GM19035 (cell line): ENCODE measurements around the gene ST8SIA5.

ENCODE experiments used
- ATAC-seq: cut with Tn5 transposase; IDR thresholded peaks from one replicate; pipeline ENCODE4 v1.9.1; 2021; ENCODE audit not compliant: unreplicated experiment

The ST8SIA5 gene

DNA sequence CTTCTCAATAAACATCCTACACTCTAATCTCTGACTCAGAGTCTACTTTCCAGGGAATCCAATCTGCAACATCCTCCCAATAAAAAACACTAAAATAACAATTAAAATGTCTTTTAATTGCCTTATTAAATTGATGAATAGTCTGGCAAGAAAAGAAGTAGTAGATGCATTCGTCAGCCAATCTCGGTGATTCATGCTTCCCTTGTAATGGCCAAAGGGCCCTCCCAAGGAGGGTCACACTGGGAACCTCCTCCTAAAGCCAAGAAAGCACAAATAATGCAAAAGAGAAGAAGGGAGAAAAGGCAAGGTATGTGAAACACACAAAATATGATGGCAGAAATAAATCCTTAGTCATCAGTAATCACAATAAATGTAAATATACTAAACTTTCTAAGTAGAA lies 16.8 kb downstream of the ST8SIA5 start:
- no peak for ATAC-seq

DNA sequence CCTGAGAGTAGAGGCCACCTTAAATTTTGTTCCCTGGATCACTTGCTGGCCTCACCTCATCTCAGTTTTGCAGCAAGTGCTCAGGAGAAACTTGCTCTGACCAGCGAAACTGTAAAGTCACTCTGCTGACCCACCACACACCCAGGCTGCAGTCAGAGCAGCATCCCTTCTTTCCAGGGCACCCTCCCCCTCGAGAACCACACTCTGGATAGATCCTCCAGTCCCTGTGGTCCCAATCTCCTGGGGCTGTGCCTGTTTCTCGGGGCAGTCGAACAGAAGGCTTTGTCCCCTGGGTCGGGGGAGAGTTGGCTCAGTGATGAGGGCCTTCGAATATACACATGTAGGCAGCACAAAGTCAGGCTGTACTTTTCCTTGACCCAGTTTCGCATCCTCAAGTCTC lies 18.4 kb downstream of the ST8SIA5 start:
- no peak for ATAC-seq

DNA sequence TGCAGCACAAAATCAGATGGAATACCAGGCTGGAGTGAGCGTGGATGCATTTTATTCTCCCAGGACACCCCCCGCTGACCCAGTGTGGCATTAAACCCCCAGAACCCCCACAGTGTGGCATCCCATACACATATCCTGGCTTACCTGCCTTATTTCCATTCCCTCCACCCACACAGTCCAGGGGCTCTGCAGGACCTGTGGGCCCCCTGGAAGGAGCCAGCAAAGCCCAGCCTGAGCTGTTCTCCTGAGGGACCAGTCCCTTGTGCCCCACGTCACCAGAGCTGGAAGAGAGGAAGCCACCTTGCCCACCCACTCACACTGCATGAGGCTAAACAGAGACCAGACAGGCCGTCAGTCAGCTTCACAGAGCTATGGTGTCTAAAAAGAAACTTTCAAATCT lies 20.1 kb downstream of the ST8SIA5 start:
- ATAC-seq, result no peak

DNA sequence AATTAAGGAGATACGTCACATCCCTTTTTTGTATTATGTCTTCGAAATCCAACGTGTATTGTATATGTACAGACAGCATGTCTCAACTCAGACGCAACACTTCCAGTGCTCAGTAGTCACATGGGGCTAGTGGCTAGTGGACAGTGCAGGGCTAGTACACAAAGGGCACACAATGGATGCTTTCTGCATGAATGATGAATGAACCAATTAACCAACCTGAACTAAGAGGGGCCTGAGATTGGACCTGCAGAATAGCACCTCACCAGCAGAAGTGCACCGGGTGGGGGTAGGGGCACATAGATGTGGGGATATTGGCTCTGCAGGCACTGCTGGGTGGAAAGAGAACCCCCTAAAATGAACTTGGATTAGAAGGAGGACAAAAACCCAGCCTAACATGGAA lies 20.7 kb downstream of the ST8SIA5 start:
- ATAC-seq, result no peak

DNA sequence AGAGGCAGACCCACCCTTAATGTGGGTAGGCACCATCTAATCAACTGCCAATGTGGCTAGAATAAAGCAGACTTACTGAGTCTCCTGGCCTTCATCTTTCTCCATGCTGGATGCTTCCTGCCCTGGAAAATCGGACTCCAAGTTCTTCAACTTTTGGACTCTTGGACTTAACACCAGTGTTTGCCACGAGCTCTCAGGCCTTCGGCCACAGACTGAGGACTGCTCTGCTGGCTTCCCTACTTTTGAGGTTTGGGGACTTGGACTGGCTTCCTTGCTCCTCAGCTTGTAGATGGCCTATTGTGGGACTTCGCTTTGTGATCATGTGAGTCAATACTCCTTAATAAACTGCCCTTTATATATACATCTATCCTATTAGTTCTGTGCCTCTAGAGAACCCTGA lies 21.9 kb downstream of the ST8SIA5 start:
- ATAC-seq, result no peak

DNA sequence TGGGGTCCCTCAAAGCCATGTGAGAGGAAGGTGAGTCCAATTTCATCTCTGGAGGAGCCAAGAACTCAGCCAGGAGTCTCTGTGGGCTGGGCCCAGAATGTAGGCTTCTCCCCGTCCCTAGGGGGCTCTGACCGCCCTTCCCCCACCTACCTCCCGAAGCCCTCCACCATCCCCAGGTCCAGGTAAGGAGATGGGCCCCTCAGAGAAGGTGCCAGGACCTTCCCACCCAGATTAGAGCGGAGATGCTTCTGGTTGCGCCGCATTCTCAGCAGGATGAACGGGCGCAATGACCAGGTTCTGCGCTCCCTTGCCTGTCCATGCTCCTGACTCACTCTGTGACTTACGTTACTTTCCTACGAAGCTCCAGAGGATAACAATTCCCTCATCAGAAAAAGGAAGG lies 23.0 kb downstream of the ST8SIA5 start:
- ATAC-seq, result no peak

DNA sequence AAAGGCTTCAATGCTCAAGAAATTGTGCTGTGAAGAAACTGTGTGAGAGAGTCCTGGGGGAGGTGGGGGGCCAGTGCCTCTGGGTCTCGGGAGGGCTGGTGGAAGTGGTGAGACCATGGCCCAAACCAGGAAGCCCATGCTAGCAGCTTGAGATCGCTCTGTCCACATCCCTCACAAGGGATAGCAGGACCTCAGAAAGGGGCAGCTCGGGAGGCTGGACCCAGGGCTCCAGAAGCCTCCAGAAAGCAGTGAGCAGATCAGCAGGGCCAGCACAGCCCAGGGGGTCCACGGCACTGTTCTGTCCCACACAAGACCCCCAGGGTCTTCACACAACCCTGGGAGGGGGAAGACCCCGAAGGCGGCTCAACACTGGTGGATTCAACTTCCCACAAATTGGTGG lies 24.1 kb downstream of the ST8SIA5 start:
- no peak for ATAC-seq

DNA sequence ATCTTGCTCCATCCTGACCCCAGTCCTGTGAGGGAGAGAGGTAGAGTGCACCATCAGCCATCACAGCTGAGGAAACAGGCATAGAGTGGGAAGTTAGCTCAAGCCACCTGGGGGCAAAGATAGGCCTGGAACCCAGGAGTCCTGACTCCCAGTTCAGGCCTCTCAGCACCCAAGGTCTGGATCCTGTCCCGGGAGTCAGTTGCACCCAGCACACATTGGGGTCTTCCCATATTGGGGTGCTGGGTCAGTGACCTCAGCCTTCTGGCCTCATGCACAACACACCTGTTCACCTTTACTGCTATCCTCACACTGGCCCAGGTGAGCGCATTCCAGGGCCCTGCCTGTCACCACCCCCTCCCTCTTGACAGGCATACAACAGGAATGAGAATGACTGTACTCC lies 24.7 kb downstream of the ST8SIA5 start:
- ATAC-seq, result no peak

DNA sequence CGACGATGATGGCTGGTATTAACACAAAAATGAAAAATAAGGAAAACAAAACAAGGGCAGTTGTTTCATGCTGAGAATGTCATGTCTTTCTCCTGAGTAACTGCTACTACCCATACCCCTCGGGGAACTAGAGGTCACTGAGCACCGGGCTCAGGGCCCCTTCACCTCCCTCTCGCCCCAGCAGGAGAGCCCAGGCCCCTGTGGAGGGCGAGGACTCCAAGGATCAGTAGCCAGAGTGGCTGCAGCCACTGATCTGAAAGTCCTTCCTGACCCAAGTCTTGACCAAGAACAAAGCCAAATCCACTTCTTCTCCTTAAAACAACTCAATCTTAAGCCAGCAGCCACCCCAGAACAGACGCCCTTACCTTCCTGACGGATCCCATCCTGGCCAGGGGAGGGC lies 25.5 kb downstream of the ST8SIA5 start:
- ATAC-seq, result no peak

DNA sequence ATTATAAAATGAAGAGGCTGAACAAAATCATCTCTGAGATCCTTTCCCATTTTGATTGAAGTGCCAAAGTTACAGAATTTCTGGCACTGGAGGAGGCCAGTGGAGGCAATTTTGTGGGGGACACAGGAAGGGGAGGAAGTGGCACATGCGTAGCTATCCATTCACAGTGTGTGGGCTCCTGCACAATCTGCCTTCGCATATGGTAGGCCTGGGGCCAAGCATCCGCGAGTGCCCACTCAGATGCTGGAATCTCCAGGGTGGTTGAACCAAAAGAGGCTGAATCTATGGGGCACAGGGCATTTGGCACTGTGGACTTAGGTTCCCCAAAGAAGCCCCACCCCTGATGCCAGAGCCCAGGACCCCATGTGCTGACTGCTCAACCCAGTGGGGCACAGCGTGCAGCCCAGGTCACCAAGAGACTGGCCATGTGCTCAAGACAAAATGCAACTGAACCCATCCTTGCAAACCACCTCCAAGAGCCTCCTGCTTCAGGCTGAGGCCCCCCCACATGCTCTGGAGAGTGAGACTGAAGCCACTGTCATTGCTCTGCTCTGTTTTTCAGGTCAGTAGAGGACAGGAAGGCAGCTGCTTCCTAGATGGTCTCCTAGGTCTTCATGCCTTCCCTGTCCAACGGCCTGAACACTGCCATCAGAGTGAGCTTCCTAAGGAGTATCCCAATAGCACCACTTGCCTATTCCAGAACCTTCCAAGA lies 28.5 kb downstream of the ST8SIA5 start:
- no peak for ATAC-seq

DNA sequence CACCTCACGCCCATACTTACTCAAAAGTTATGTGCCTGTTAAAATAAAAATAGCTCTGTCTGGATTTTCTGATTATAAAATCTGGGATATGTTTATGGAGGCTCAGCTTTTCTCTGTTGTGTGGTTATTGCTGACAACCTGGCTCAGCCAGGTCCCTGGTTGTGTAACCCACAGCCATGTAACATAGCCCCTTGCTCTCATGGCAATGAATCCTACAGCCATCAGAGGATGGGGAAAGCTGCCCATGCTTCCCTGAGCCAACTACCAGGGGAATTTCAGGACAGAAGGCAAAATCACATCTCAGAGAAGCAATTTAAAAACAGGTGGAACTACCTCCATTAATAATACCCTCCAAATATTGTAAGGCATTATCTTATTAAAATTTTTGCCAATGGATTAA lies 29.7 kb downstream of the ST8SIA5 start:
- no peak for ATAC-seq

DNA sequence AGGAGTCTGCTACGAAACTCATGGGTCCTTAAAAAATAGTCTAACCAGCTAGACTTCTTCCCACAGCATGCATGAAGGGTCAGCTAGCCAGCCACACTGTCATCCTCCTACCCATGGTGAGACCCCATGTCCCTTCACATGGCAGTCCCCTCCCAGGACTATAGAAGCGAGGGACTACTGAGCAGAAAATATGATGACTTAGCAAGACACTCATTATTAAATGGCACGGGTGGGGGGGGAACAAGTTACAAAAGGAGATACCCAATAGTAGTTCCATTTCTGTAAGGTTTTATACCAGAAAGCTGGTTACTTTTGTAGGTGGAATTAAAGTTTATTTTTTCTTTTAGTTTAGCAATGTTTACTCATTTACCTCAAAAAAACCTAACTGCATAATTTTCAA lies 31.5 kb downstream of the ST8SIA5 start:
- ATAC-seq, result no peak

DNA sequence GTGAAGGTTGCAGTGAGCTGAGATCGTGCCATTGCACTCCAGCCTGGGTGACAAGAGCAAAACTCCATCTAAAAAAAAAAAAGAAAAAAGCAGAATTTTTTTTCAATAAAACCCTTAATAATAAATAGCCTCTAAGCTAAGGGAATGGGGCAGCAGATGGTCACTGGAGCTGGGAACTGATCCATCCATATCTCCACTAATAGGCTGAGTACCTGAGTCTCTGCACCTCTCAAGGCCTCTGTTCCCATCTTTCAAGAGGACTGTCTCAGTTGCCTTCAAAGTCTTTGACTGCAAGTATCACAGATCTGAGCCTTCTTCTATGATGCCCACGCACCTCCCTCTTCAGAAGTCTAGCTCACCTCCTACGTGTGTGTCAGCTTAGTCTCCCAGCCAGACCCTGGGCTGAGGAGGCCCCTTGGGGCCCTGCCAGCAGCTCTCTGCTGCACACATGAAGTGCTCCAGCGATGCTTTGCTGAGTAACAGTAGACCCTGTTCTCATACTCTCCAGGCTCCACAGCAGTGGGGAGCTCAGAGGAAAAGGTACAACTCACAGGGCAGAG lies 32.9 kb downstream of the ST8SIA5 start:
- no peak for ATAC-seq

DNA sequence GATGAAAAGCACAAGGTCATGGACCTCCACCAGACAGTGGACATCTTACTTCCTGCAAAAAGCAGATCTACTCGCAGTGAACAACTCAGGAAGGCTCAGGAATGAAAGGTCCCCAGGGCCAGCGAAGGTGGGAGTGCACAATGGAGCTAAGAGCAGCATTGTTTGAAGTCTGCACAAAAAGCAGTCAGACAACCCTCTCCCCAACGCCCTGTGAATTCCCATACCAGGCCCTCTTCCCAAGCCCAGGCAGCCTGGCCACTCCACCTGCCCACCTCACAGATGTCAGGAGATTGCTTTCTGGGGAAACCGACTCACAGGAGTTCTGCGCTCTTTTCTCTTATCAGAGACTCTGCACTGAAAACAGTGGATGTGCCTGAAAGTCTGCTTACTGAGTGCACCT lies 34.8 kb downstream of the ST8SIA5 start:
- no peak for ATAC-seq

DNA sequence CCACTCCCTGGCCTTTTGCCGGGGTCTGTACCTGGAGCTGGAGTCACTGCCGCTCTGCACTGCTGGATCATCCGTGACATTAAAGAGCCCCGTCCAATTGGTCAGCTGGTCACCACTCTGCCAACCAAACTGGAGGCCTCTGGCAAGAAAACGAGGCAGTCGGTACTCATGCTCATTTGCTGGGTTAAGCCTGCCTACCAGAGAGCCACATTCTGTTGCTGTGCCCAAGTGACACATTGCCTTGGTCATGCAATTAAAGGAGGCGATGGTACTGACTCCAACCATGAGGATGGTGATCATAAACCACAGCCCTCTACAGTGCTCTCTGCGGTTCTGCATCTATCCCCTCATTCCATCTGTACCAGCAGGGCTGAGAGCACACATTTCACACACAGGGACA lies 35.5 kb downstream of the ST8SIA5 start:
- no peak for ATAC-seq

DNA sequence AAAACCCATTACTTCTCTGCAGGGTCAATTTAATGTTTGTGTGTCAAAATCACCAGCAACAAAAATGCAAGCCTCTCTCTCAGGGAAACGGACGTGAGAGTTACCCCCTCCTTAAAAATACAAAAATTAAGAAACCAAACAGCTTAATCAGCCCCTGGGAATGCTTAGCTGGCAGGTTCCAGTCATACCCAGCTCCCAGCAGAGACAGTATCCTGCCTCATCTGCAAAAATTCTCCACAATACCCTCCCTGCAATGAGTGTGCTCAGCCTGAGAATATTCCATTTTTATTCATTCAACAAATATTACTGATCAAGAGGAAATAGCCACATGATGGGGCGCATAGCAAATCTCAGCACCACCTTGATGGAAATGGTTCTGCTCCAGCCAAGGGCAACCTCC lies 36.3 kb downstream of the ST8SIA5 start:
- ATAC-seq, result no peak

DNA sequence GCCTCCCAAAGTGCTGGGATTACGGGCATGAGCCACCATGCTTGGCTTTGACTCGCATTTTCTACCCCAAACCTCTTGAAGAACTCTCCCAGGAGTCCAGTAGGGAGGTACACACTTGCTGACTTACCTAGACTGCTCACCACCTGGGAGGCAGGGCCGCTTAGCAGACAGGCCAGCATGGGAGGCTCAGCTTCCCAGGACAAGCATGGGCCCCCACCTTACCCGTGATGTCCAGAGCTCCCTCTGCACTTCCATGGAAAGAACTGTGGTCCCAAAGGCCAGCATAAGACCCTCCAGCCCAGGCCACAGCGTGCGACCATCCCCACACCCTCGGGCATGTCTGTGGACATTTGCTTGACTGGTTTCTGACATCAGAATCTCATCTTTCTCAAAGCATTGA lies 36.8 kb downstream of the ST8SIA5 start:
- ATAC-seq, result no peak

DNA sequence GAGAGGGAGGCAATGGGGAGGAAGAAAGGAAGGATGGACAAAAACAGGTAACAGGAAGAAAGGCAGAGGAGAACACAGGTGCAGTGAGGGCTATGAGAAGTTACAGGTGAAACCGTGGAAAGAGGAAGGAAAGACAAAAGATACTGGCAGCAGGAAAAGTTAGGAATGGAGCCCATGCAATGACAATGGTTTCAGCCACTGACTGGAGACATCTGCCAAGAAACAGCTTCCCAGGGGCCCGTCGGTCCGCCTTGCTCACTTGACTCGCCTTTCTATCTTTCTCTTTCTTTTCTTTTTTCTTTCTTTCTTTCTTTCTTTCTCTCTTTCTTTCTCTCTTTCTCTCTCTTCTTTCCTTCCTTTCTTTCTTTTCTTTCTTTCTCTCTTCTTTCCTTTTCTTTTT lies 37.5 kb downstream of the ST8SIA5 start:
- no peak for ATAC-seq

DNA sequence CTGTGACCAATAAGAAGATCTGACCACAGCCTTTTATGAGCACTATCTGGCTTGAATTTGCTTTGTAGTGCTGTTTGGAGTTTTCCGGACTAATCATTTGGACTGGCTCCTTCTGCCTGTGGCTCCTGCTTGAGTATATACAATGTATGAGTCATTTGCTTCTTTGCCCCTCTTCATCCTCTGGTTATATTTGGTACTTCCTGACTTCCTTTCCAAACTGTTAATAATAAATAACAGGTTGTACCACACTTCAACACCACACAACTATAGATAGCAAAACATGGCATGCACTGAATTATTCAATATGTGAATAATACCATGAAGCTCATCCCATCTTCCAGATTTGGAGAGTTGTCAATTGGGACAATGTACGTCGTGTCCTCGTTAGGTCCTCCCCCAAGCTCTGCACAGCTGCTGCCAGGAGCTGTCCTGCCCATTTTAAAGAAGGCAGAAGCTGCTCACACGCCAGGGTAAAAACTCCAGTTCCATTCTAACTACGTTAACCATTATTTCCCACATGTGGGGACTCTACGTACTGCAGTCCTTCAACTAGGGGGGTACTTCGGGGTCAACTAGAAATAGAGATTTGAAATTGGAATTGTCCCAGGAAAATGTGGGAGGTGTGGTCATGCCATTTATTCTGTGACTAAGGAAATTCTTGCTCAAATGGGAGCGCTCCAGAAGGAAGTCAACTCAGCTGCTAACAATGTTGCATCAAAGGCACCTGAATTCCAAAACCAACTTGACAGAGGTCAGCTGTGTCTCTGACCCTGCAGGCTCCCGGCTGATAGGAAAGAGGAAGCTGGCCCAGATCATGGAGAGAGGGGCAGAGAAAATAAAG lies 38.1 kb downstream of the ST8SIA5 start:
- ATAC-seq, result no peak

DNA sequence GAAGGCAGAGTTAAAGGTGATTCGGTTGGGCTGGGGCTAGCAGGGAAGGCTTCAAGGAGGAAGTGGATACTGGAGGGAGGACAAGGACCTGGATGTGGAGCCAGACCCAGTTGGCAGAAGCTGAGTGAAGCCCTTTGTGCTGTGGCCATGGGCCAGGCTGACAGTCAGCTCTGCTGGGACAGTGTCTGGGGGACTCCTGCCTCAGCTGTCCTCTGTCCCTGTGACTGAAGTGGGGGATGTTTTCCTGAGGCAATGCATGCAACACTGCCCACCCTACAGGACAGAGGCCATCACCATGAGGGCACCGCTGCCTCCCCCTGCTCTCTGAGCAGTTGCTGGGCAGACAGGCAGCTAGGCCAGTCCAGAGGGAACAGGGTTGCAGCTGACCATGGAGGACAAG lies 40.0 kb downstream of the ST8SIA5 start:
- no peak for ATAC-seq

DNA sequence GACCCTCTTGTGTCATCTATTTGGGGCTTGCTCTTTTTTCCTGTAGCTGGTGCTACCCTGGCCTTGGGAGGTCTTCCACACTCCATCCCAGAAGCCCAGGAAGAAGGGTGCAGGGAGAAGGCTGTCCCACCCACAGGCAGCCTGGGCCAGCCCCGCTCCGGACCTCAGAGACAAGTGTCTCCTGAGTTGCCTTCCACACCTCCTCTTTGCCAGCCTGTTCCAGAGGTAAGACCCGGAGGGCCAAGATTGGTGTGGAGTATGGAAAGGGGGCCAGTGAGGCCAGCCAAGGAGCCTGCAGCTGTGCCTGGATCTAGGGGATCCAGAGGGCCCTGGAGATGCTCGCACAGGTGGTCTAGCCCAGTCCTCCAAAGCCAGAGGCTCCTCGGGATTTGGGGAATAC lies 40.5 kb downstream of the ST8SIA5 start:
- no peak for ATAC-seq

DNA sequence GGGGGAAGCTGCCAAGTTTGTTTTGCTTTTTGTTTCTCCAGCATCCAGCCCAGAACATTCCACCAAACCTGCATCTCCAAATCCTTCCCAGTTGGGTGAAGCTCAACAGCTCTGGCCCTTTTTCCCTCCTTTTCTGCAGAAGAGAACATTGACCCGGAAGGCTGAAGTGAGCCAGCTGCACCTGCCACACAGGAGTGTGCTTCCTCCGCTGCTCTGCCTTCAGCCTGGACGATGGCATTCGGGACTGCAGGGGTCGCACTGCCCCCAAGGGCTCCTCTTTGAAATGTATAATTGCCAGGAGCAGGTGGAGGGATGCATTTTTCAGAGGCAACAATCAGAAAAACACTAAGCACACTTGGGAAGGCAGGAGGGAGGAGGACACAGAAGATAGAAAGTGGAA lies 41.8 kb downstream of the ST8SIA5 start:
- no peak for ATAC-seq
